BJ (cell line): ENCODE measurements around the gene NCSTN. TPM values are rescaled to one million over a fixed set of nuclear protein-coding genes. Genes with fewer than 3 reads are reported as not detected.

Source experiments
- CTCF ChIA-PET: fragments of 350-600 bp; formaldehyde crosslinking; extraction: SDS; loops from one replicate; lab custom pipeline; 2021; ENCODE audit warnings: antibody characterized with exemption, inconsistent platforms; lab: Yijun Ruan, JAX
- POLR2A ChIA-PET: fragments of 300-600 bp; sonication (Branson Sonifier 250); formaldehyde crosslinking; extraction: SDS; loops from one replicate; lab custom pipeline; 2021; ENCODE audit warnings: antibody characterized with exemption; lab: Charles Lee
- DNase-seq: peaks from one replicate; pipeline ENCODE4 v3.0.0-alpha.2; 2011; ENCODE audit warnings: low read depth
- H3K27me3 ChIP-seq: 2 replicates; pipeline ENCODE4 v1.6.0; 2011; ENCODE audit warnings: low read length; ENCODE audit not compliant: control insufficient read depth, insufficient read depth
- H3K36me3 ChIP-seq: 2 replicates; pipeline ENCODE4 v1.5.1; 2011; ENCODE audit warnings: low read length; ENCODE audit not compliant: control insufficient read depth, insufficient read depth
- H3K4me3 ChIP-seq: 2 replicates; pipeline ENCODE4 v1.5.1; 2011; ENCODE audit warnings: low read depth, mild to moderate bottlenecking, control low read depth, low read length
- polyA plus RNA-seq: library from polyadenylated mRNA; depleted of rRNA; stranded (reverse); fragments of >200 nt; gene quantifications from 2 replicates; pipeline ENCODE4 v1.2.3, GENCODE V29; 2011
- TF ChIP-seq, protein P1 (sequence below): IDR thresholded peaks from 2 replicates; pipeline ENCODE4 v1.5.1; 2011; ENCODE audit warnings: low read depth, mild to moderate bottlenecking, control low read depth, inconsistent platforms, low read length, moderate library complexity; ENCODE audit not compliant: insufficient read depth

Gene NCSTN
- polyA plus RNA-seq, 1 experiment: 260 TPM

DNA sequence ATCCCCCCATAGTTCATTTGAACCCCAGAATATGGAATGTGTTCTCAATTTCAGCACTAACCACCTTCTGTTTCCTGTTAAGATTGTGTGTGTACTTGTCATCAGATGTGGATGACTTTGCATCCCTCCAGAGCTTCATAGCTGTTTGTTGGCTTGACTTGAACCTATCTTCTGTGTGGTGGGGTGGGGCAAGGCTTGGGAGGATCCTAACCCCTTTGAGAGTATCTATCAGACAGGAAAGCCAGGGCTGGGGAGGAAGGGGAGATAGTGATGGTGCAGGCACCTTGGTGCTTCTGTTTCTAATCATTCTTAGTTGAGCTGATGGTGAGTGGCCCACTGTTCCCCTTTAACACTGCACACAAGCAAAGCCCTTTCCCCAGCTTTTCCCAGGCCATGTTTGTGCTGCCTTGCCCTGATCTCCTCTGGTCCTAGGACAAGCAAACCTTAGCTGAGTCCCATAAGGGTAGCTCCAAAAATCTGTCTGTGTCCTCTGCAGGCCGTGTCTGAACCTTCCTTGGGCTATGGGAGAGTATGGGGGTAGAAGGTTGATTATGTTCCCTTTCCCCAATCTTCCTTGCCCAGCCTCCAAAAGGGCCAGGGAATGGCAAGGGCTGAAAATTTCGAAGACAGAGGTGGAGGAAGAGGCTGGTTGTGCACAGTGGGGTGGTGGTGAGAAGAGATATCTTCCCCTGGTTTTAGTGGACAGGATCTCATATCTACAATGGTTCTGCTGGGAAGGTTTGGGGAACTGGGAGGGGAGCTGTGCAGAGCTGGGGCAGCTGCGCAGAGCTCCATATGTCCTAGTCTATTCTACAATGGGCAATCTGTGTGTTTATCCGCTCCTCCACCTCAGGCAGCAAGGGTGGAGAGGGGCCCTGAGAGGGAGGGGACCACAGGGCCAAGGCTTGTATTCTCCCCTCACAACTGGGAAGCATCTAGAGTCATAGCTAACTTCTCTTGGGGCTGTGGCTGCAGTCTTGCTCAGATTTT is 25.0 kb downstream of the NCSTN start:
- CTCF ChIA-PET: interaction anchor here (0.7 to 7.7 kb wide), 4 partner anchors 8 to 326 kb away, joined by 3 to 70 read pairs (median 4); no protein-coding TSS in a partner anchor
- DNase-seq: no peak
- H3K36me3 ChIP-seq: no peaks in the 10 kb centered on the region

GRCh38 chr1:160369087-160369486 is 25.9 kb downstream of the NCSTN start:
- Histone ChIP-seq H3K4me3 (no peak overlapping the region), H3K36me3 (no peaks in the 10 kb centered on the region), H3K27me3 (no peaks in the 10 kb centered on the region; the same call in 1 of the 2 replicates)
- no peak for DNase-seq
- ChIA-PET POLR2A (no interaction called here), CTCF (interaction anchor here (1.4 to 7.7 kb wide), 2 partner anchors 7 to 14 kb away, joined by 4 to 70 read pairs; no protein-coding TSS in a partner anchor)
- TF ChIP-seq, protein P1, sequence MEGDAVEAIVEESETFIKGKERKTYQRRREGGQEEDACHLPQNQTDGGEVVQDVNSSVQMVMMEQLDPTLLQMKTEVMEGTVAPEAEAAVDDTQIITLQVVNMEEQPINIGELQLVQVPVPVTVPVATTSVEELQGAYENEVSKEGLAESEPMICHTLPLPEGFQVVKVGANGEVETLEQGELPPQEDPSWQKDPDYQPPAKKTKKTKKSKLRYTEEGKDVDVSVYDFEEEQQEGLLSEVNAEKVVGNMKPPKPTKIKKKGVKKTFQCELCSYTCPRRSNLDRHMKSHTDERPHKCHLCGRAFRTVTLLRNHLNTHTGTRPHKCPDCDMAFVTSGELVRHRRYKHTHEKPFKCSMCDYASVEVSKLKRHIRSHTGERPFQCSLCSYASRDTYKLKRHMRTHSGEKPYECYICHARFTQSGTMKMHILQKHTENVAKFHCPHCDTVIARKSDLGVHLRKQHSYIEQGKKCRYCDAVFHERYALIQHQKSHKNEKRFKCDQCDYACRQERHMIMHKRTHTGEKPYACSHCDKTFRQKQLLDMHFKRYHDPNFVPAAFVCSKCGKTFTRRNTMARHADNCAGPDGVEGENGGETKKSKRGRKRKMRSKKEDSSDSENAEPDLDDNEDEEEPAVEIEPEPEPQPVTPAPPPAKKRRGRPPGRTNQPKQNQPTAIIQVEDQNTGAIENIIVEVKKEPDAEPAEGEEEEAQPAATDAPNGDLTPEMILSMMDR: no peak

More for the DNA sequence above, 25.0 kb downstream of the NCSTN start:
- TF ChIP-seq, protein P1: no peak
- Histone ChIP-seq H3K27me3 (no peaks in the 10 kb centered on the region; the same call in 1 of the 2 replicates), H3K4me3 (no peak overlapping the region)
- POLR2A ChIA-PET: no interaction called here

DNA sequence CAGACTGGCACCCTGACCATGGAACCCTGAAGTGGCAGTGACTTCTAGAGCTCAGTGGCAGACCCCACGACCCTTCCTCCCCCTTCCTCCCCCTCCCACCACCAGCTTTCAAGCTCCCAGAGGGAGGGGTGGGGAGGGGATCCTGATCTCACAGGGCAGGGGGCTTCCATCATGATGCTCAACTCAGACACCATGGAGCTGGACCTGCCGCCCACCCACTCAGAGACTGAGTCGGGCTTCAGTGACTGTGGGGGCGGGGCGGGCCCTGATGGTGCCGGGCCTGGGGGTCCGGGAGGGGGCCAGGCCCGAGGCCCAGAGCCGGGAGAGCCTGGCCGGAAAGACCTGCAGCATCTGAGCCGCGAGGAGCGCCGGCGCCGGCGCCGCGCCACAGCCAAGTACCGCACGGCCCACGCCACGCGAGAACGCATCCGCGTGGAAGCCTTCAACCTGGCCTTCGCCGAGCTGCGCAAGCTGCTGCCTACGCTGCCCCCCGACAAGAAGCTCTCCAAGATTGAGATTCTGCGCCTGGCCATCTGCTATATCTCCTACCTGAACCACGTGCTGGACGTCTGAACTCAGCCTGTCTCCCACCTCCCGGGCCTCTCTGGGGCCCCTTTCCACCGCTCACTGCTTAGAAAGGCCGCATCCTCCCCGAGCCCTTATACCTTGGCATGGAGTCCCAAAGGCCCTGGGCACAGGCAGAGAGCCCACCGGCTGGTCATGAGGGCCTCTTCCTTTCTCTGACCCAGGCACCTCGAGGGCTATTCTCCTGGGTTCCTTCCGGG is 27.6 kb downstream of the NCSTN start:
- CTCF ChIA-PET: interaction anchor here (0.6 to 1.2 kb wide), 2 partner anchors 16 to 1174 kb away, joined by 3 read pairs; no protein-coding TSS in a partner anchor
- POLR2A ChIA-PET: no interaction called here
- Histone ChIP-seq H3K36me3 (no peaks in the 10 kb centered on the region), H3K27me3 (no peaks in the 10 kb centered on the region; the same call in 1 of the 2 replicates), H3K4me3 (no peak overlapping the region)
- TF ChIP-seq, protein P1: no peak
- DNase-seq: no peak

DNA sequence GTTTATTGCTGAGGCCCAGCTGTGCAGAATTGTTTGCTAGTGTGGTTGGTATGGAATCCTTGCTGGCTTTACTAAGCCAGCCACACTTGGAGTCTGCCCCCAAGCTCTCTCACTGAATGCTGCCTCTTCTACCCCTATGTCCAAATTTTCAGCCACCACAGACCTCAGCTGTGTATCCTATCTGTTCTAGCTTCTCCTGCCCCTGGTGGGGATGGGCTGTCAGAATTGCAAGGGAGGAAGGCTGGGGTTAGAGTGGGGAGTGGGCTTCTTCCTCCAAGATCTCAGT is 28.1 kb downstream of the NCSTN start:
- CTCF ChIA-PET: interaction anchor here (0.6 to 1.4 kb wide), 3 partner anchors 13 to 1175 kb away, joined by 3 read pairs; no protein-coding TSS in a partner anchor

More for the DNA sequence above, 28.1 kb downstream of the NCSTN start:
- no peaks in the 10 kb centered on the region; the same call in 1 of the 2 replicates for H3K27me3 ChIP-seq
- H3K4me3 ChIP-seq: no peak overlapping the region
- TF ChIP-seq, protein P1: no peak
- POLR2A ChIA-PET: no interaction called here
- no peaks in the 10 kb centered on the region for H3K36me3 ChIP-seq
- no peak for DNase-seq
